Measurements from ENCODE around the gene ELAVL4. TPM values are rescaled to one million over a fixed set of nuclear protein-coding genes. Genes with fewer than 3 reads are reported as not detected.

Gene ELAVL4
- total RNA-seq, 4 donors from 2014 or later, result not detected

- Histone ChIP-seq H3K9me3 (no peaks in the 10 kb centered on the region), H3K4me3 (no peak overlapping the region), H3K4me1 (no peaks in the 10 kb centered on the region), H3K27ac (no peak overlapping the region), H3K36me3 (no peaks in the 10 kb centered on the region), H3K27me3 (no peaks in the 10 kb centered on the region)
- WGBS, 2 donors, result 53 to 67% methylated on average over 1 of the region's 1 CpG
- no peak for DNase-seq
- intact Hi-C loops (cut with DNase I), result no loop called here
- no peak for TF ChIP-seq CTCF (IDR thresholded peaks at IDR 0.05)
- TF ChIP-seq POLR2A (IDR thresholded peaks at IDR 0.05), result no peak
These were observed 39.6 kb downstream of the ELAVL4 start for GRCh38 chr1:50148142-50148923.

- no peaks in the 10 kb centered on the region for H3K36me3 ChIP-seq
- H3K4me3 ChIP-seq, result no peak overlapping the region
- WGBS, 2 donors, result 49 to 80% methylated on average over 3 of the region's 3 CpGs
- no peaks in the 10 kb centered on the region for H3K9me3 ChIP-seq
- DNase-seq, result no peak
- H3K27me3 ChIP-seq, result no peaks in the 10 kb centered on the region
- H3K27ac ChIP-seq, result no peak overlapping the region
- intact Hi-C loops (cut with DNase I), result no loop called here
- H3K4me1 ChIP-seq, result no peaks in the 10 kb centered on the region
- no peak for TF ChIP-seq POLR2A (IDR thresholded peaks at IDR 0.05)
- no peak for TF ChIP-seq CTCF (IDR thresholded peaks at IDR 0.05)
These were observed 43.5 kb downstream of the ELAVL4 start for GRCh38 chr1:50152236-50152635.

GRCh38 chr1:50155541-50155940 is 46.8 kb downstream of the ELAVL4 start:
- intact Hi-C loops (cut with DNase I), result no loop called here
- 50 to 56% methylated on average over 3 of the region's 3 CpGs for WGBS, 2 donors
- no peak for DNase-seq
- TF ChIP-seq CTCF (IDR thresholded peaks at IDR 0.05) (no peak), POLR2A (IDR thresholded peaks at IDR 0.05) (no peak)
- Histone ChIP-seq H3K4me3 (no peak overlapping the region), H3K27me3 (no peaks in the 10 kb centered on the region), H3K4me1 (no peaks in the 10 kb centered on the region), H3K27ac (no peak overlapping the region), H3K9me3 (no peaks in the 10 kb centered on the region), H3K36me3 (no peaks in the 10 kb centered on the region)

- H3K27me3 ChIP-seq, result no peaks in the 10 kb centered on the region
- H3K4me1 ChIP-seq, result no peaks in the 10 kb centered on the region
- H3K27ac ChIP-seq, result no peak overlapping the region
- no peak for DNase-seq
- H3K4me3 ChIP-seq, result no peak overlapping the region
- H3K36me3 ChIP-seq, result no peaks in the 10 kb centered on the region
- WGBS, 2 donors, result 73 to 81% methylated on average over 6 to 7 of the region's 7 CpGs
- H3K9me3 ChIP-seq, result no peaks in the 10 kb centered on the region
- intact Hi-C loops (cut with DNase I), result no loop called here
- TF ChIP-seq CTCF (IDR thresholded peaks at IDR 0.05) (no peak), POLR2A (IDR thresholded peaks at IDR 0.05) (no peak)
These were observed 47.7 kb downstream of the ELAVL4 start for GRCh38 chr1:50156241-50157010.

- Histone ChIP-seq H3K4me1 (no peaks in the 10 kb centered on the region), H3K27me3 (no peaks in the 10 kb centered on the region), H3K27ac (no peak overlapping the region), H3K36me3 (no peaks in the 10 kb centered on the region), H3K4me3 (no peak overlapping the region), H3K9me3 (no peaks in the 10 kb centered on the region)
- WGBS, 2 donors, result 71 to 72% methylated on average over 3 of the region's 3 CpGs
- no peak for DNase-seq
- TF ChIP-seq CTCF (IDR thresholded peaks at IDR 0.05) (no peak), POLR2A (IDR thresholded peaks at IDR 0.05) (no peak)
- intact Hi-C loops (cut with DNase I), result no loop called here
These were observed 48.7 kb downstream of the ELAVL4 start for GRCh38 chr1:50157306-50157941.
